Activated T-helper 1 cell treated with anti-CD3 and anti-CD28 coated beads, Interleukin-2, amount 50 U/mL, for 16 hours (primary cell): ENCODE results near the gene SRGAP2C.
A peak's percentile ranks its signal among the peaks of the same experiment; 100 is the strongest.
"Not testable (repeated sequence)": the region's sequence is repeated elsewhere in the genome, so short reads cannot be mapped to it uniquely, and the experiment has no call there.

Experiments used
- DNase-seq, 2 donors: peaks; one replicate each; pipeline ENCODE4 v3.0.0-alpha.2; 2020; ENCODE audit warnings: low read depth in 1 of 2, low spot score in 1 of 2

Gene SRGAP2C

GRCh38 chr1:121226295-121226904 lies 41.6 kb downstream of the SRGAP2C start:
- not testable (repeated sequence) for DNase-seq

GRCh38 chr1:121226925-121227324 lies 42.1 kb downstream of the SRGAP2C start:
- DNase-seq: not testable (repeated sequence)

- DNase-seq: not testable (repeated sequence)
Observed at GRCh38 chr1:121227544-121228330, 43.0 kb downstream of the SRGAP2C start.

- DNase-seq: not testable (repeated sequence)
Observed at GRCh38 chr1:121230636-121231035, 45.9 kb downstream of the SRGAP2C start.

- DNase-seq: not testable (repeated sequence)
Observed at GRCh38 chr1:121232445-121233125, 47.8 kb downstream of the SRGAP2C start.

GRCh38 chr1:121234090-121234759 lies 49.5 kb downstream of the SRGAP2C start:
- DNase-seq: not testable (repeated sequence)

- not testable (repeated sequence) for DNase-seq
Observed at GRCh38 chr1:121238384-121238783, 53.6 kb downstream of the SRGAP2C start.

GRCh38 chr1:121243913-121244312 lies 59.1 kb downstream of the SRGAP2C start:
- not testable (repeated sequence) for DNase-seq

GRCh38 chr1:121246399-121246798 lies 61.6 kb downstream of the SRGAP2C start:
- DNase-seq: not testable (repeated sequence)

- DNase-seq: not testable (repeated sequence)
Observed at GRCh38 chr1:121252656-121253055, 67.9 kb downstream of the SRGAP2C start.

- not testable (repeated sequence) for DNase-seq
Observed at GRCh38 chr1:121254618-121255017, 69.8 kb downstream of the SRGAP2C start.

GRCh38 chr1:121257632-121258031 lies 72.9 kb downstream of the SRGAP2C start:
- DNase-seq: not testable (repeated sequence)

GRCh38 chr1:121258134-121258533 lies 73.4 kb downstream of the SRGAP2C start:
- not testable (repeated sequence) for DNase-seq

- DNase-seq: not testable (repeated sequence)
Observed at GRCh38 chr1:121260205-121260604, 75.4 kb downstream of the SRGAP2C start.

GRCh38 chr1:121262163-121262562 lies 77.4 kb downstream of the SRGAP2C start:
- not testable (repeated sequence) for DNase-seq

GRCh38 chr1:121263789-121264244 lies 79.0 kb downstream of the SRGAP2C start:
- peak in 1 of 2 donors; percentile 0 for DNase-seq

GRCh38 chr1:121267072-121267471 lies 82.3 kb downstream of the SRGAP2C start:
- DNase-seq: not testable (repeated sequence)

- DNase-seq: not testable (repeated sequence)
Observed at GRCh38 chr1:121269309-121269708, 84.5 kb downstream of the SRGAP2C start.

GRCh38 chr1:121269973-121270372 lies 85.2 kb downstream of the SRGAP2C start:
- DNase-seq: not testable (repeated sequence)

- not testable (repeated sequence) for DNase-seq
Observed at GRCh38 chr1:121271143-121271715, 86.5 kb downstream of the SRGAP2C start.

GRCh38 chr1:121275435-121275834 lies 90.7 kb downstream of the SRGAP2C start:
- not testable (repeated sequence) for DNase-seq
